ENCODE measurements around the gene LRMDA. TPM values are rescaled to one million over a fixed set of nuclear protein-coding genes. Genes with fewer than 3 reads are reported as not detected.

The LRMDA gene
- total RNA-seq, 4 donors from 2014 or later: 9.8 to 18.6 (median 15.8) TPM

DNA sequence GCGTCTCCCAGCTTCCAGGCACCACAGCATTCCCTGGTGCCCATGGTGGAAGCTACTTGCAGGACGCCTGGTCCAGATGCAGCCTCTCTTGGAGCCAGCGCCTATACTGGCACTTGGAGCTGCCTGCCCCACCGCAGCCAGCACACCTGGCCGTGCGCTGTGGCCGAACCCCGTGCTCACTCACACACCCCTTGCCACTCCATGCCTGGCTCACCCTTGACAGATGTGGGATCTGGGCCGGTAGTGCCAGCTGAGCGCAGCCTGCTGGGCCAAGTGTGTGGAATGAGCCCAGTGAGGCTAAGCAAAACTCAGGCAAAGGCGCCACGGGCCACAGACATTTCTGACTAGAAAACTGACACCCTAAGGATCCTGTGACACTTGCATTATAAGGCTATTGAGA is 884.8 kb downstream of the LRMDA start:
- TF ChIP-seq POLR2A (IDR thresholded peaks at IDR 0.05): no peak
- TF ChIP-seq EP300 (IDR thresholded peaks at IDR 0.05): no peak
- H3K9me3 ChIP-seq: peaks cover 0 to 12% (median 0%) of the 10 kb centered on the region in 4 donors
- no peak overlapping the region for H3K27ac ChIP-seq
- H3K36me3 ChIP-seq: no peaks in the 10 kb centered on the region
- no peak for DNase-seq (ENCODE audit: low spot score in 2 of 2)
- WGBS, 2 donors: 98 to 100% methylated on average over 10 to 12 of the region's 12 CpGs
- H3K27me3 ChIP-seq: no peaks in the 10 kb centered on the region
- H3K4me1 ChIP-seq: peaks cover 0 to 15% (median 0%) of the 10 kb centered on the region in 4 donors
- H3K4me3 ChIP-seq: no peak overlapping the region

DNA sequence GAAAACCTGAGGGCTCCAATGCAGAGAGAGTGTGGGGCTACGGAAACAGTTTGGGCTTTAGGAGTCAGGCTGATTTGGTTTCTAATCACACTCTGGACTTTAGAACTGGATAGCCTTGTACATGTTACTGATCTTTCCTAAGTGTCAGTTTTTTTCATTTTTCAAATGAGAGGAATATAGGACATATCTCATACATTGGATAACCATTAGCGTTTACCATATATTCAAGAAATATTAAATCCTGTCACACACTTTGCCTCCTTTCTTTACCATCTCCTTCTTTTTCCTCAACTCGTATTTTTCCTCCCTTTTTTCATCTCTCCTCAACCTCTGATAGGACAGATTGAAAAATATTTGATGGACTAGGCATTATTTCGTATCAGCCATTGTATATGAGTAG is 885.7 kb downstream of the LRMDA start:
- Histone ChIP-seq H3K27me3 (no peaks in the 10 kb centered on the region), H3K4me3 (no peak overlapping the region), H3K9me3 (peaks cover 0 to 12% (median 0%) of the 10 kb centered on the region in 4 donors), H3K36me3 (no peaks in the 10 kb centered on the region), H3K4me1 (peaks cover 0 to 7% (median 0%) of the 10 kb centered on the region in 4 donors), H3K27ac (no peak overlapping the region)
- no peak for TF ChIP-seq POLR2A (IDR thresholded peaks at IDR 0.05)
- TF ChIP-seq EP300 (IDR thresholded peaks at IDR 0.05): no peak
- TF ChIP-seq CTCF (IDR thresholded peaks at IDR 0.05): no peak
- WGBS, 2 donors: 94% methylated on average over 4 of the region's 4 CpGs
- no peak for DNase-seq (ENCODE audit: low spot score in 2 of 2)

DNA sequence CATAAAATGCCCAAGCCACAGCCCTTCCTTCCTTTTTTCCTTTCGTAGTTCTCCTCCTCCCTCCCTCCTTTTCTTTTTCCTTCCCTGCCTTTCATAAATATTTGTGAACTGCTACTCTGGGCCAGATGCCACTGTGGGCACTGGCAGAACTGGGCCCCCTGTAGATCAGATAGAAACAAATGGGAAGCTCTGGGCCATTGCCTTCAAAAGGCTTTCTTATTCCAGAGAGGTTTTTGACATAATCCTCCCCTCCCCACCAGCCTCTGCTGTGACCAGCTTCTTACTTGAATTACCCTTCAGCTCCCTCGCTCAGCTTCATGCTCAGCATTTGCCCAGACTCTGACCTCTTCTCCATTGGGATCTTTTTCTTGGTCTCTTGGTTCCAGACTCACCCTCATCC is 886.8 kb downstream of the LRMDA start:
- Histone ChIP-seq H3K4me3 (no peak overlapping the region), H3K36me3 (no peaks in the 10 kb centered on the region), H3K9me3 (peaks cover 0 to 12% (median 0%) of the 10 kb centered on the region in 4 donors), H3K4me1 (no peaks in the 10 kb centered on the region), H3K27ac (no peak overlapping the region), H3K27me3 (no peaks in the 10 kb centered on the region)
- DNase-seq (ENCODE audit: low spot score in 2 of 2): no peak
- TF ChIP-seq POLR2A (IDR thresholded peaks at IDR 0.05): no peak
- no peak for TF ChIP-seq CTCF (IDR thresholded peaks at IDR 0.05)
- no peak for TF ChIP-seq EP300 (IDR thresholded peaks at IDR 0.05)
- 43 to 49% methylated on average over 2 of the region's 2 CpGs for WGBS, 2 donors

DNA sequence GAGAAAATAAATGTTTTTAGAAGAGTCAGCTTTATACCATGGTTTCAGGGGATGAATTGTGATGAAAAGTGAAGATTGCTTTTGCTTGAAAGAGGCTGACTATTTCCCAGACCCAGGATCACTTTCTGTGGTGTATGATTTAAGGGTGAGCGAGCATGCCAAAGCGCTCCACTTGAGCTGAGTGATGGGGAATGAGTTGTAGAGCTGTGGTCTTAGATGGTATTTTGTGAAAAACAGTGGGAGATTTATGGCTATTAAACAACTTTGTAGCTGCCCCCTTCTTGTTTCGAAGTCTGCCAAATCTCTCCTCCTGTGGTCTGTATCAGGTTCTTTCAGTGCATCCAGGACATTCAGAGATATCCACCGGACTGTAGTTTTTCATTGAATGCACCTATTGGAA is 888.2 kb downstream of the LRMDA start:
- Histone ChIP-seq H3K36me3 (no peaks in the 10 kb centered on the region), H3K4me3 (no peak overlapping the region), H3K9me3 (peaks cover 0 to 12% (median 0%) of the 10 kb centered on the region in 4 donors), H3K27ac (no peak overlapping the region), H3K27me3 (no peaks in the 10 kb centered on the region), H3K4me1 (peaks cover 0 to 7% (median 2%) of the 10 kb centered on the region in 4 donors)
- DNase-seq (ENCODE audit: low spot score in 2 of 2): no peak
- TF ChIP-seq EP300 (IDR thresholded peaks at IDR 0.05) (no peak), POLR2A (IDR thresholded peaks at IDR 0.05) (no peak), CTCF (IDR thresholded peaks at IDR 0.05) (no peak)
- WGBS, 2 donors: 91% methylated on average over 4 of the region's 4 CpGs

GRCh38 chr10:76324283-76324682 is 892.9 kb downstream of the LRMDA start:
- H3K36me3 ChIP-seq: no peaks in the 10 kb centered on the region
- H3K9me3 ChIP-seq: no peaks in the 10 kb centered on the region
- H3K27ac ChIP-seq: no peak overlapping the region
- peak in 1 of 2 donors; percentile 15 for DNase-seq (ENCODE audit: low spot score in 2 of 2)
- H3K27me3 ChIP-seq: no peaks in the 10 kb centered on the region
- WGBS, 2 donors: 38 to 46% methylated on average over 6 of the region's 6 CpGs
- peaks cover 0 to 10% (median 3%) of the 10 kb centered on the region in 4 donors for H3K4me1 ChIP-seq
- no peak overlapping the region for H3K4me3 ChIP-seq
- no peak for TF ChIP-seq CTCF (IDR thresholded peaks at IDR 0.05)
- TF ChIP-seq EP300 (IDR thresholded peaks at IDR 0.05): no peak
- no peak for TF ChIP-seq POLR2A (IDR thresholded peaks at IDR 0.05)

GRCh38 chr10:76327441-76327840 is 896.0 kb downstream of the LRMDA start:
- WGBS, 2 donors: 96% methylated on average over 2 of the region's 2 CpGs
- TF ChIP-seq EP300 (IDR thresholded peaks at IDR 0.05) (no peak), CTCF (IDR thresholded peaks at IDR 0.05) (no peak), POLR2A (IDR thresholded peaks at IDR 0.05) (no peak)
- no peaks in the 10 kb centered on the region for H3K27me3 ChIP-seq

More at GRCh38 chr10:76327441-76327840, 896.0 kb downstream of the LRMDA start:
- peaks cover 0 to 10% (median 3%) of the 10 kb centered on the region in 4 donors for H3K4me1 ChIP-seq
- no peaks in the 10 kb centered on the region for H3K9me3 ChIP-seq
- no peak for DNase-seq (ENCODE audit: low spot score in 2 of 2)
- no peak overlapping the region for H3K4me3 ChIP-seq
- no peak overlapping the region for H3K27ac ChIP-seq
- H3K36me3 ChIP-seq: no peaks in the 10 kb centered on the region

All from tibial nerve (tissue), 4 donors.